Measurements from ENCODE around the gene PIPOX. TPM values are rescaled to one million over a fixed set of nuclear protein-coding genes. Genes with fewer than 3 reads are reported as not detected.

Gene PIPOX
- total and polyA plus RNA-seq, 2 of the 13 experiments (the other 11 are each of a cell fraction or from before 2014, with no cell fraction given): 87.3 to 154 TPM

DNA sequence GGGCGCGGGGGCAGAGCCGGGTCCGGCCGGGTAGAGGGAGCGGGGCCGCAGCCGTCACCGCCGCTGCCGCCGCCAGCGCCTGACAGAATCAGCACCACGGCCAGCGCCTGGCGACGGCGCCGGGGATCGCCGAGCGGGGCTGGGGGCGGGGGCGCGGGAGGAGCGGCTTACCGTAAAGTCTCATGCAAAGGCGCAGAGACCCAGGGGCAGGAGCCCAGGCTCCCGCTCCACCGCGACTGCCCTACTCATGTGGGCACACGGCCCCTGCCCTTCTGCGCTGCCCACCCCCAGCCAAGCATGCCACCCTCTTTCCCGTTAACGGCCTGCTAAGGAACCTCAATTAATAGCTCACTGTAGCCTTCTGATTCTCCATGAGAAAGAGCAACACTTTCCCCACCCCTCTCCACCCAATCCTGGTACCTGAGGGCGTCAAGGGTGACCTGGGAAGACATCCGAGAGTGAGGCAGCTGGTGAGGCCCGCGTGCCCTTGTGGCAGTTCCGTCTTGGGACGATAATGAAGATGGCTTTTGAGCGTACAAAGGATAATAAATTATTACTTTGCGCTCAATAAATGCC is 36.9 kb upstream of the PIPOX start, which contains the start of gene SEZ6 (continued):
- TF ChIP-seq E2F2 (CRISPR knock-in tag; IDR thresholded peaks at IDR 0.05; ENCODE audit: borderline replicate concordance) (peak; percentile 93; the same call in 1 of the 2 replicates), JUNB (CRISPR knock-in tag; IDR thresholded peaks at IDR 0.05; ENCODE audit: borderline replicate concordance) (peak; percentile 55; the same call in 1 of the 2 replicates), TCF12 (IDR thresholded peaks at IDR 0.05) (no peak), TCF12 (CRISPR knock-in tag; IDR thresholded peaks at IDR 0.05) (no peak), HOMEZ (CRISPR knock-in tag; IDR thresholded peaks at IDR 0.05; ENCODE audit: low read depth) (peak; percentile 46; the same call in 1 of the 2 replicates), ZFP36L1 (CRISPR knock-in tag; IDR thresholded peaks at IDR 0.05) (0 out of 2 replicates have a peak, but pooled peaks have one; percentile 40), ZSCAN12 (CRISPR knock-in tag; IDR thresholded peaks at IDR 0.05) (peak; percentile 98), SMAD1 (CRISPR knock-in tag; IDR thresholded peaks at IDR 0.05; ENCODE audit: borderline replicate concordance, low read depth) (no peak), ELF3 (CRISPR knock-in tag; IDR thresholded peaks at IDR 0.05) (peak; percentile 82), HCFC1 (IDR thresholded peaks at IDR 0.05; ENCODE audit: low read depth, low read length) (no peak), KLF16 (CRISPR knock-in tag; IDR thresholded peaks at IDR 0.05) (peak in 1 of 2 experiments; percentile 96; a peak in 2 of 4 replicates), TCF7 (IDR thresholded peaks at IDR 0.05; ENCODE audit: low read depth) (no peak), HDAC2 (CRISPR knock-in tag; IDR thresholded peaks at IDR 0.05) (peak; percentile 83), ZFP37 (CRISPR knock-in tag; IDR thresholded peaks at IDR 0.05; ENCODE audit: borderline replicate concordance) (peak; percentile 74; the same call in 1 of the 2 replicates), SMC3 (IDR thresholded peaks at IDR 0.05; ENCODE audit: low read length) (no peak), SRF (IDR thresholded peaks at IDR 0.05; ENCODE audit: low read depth, low read length) (no peak), JUN (CRISPR knock-in tag; IDR thresholded peaks at IDR 0.05) (no peak; the same call in 1 of the 2 replicates), HNRNPUL1 (IDR thresholded peaks at IDR 0.05; ENCODE audit: low read depth, low read length) (no peak), SUZ12 (IDR thresholded peaks at IDR 0.05; ENCODE audit: low read depth, low read length) (no peak), ZMYM2 (CRISPR knock-in tag; IDR thresholded peaks at IDR 0.05) (no peak), ZNF550 (CRISPR knock-in tag; IDR thresholded peaks at IDR 0.05; ENCODE audit: borderline replicate concordance) (no peak), ZNF367 (CRISPR knock-in tag; IDR thresholded peaks at IDR 0.05; ENCODE audit: borderline replicate concordance) (peak; percentile 85; the same call in 1 of the 2 replicates), TEF (CRISPR knock-in tag; IDR thresholded peaks at IDR 0.05) (peak; percentile 88), ZNF709 (CRISPR knock-in tag; IDR thresholded peaks at IDR 0.05) (peak; percentile 85; the same call in 1 of the 2 replicates), NR2F6 (IDR thresholded peaks at IDR 0.05) (no peak), NR2F6 (CRISPR knock-in tag; IDR thresholded peaks at IDR 0.05) (peak; percentile 60; the same call in 1 of the 2 replicates), KAT2B (IDR thresholded peaks at IDR 0.05; ENCODE audit: borderline replicate concordance, low read depth, low read length) (no peak)
- TF ChIP-seq, protein P1, sequence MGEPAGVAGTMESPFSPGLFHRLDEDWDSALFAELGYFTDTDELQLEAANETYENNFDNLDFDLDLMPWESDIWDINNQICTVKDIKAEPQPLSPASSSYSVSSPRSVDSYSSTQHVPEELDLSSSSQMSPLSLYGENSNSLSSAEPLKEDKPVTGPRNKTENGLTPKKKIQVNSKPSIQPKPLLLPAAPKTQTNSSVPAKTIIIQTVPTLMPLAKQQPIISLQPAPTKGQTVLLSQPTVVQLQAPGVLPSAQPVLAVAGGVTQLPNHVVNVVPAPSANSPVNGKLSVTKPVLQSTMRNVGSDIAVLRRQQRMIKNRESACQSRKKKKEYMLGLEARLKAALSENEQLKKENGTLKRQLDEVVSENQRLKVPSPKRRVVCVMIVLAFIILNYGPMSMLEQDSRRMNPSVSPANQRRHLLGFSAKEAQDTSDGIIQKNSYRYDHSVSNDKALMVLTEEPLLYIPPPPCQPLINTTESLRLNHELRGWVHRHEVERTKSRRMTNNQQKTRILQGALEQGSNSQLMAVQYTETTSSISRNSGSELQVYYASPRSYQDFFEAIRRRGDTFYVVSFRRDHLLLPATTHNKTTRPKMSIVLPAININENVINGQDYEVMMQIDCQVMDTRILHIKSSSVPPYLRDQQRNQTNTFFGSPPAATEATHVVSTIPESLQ (CRISPR knock-in tag; conservative IDR thresholded peaks at IDR 0.05): peak; percentile 97
